HepG2 (cell line): ENCODE results near the gene HTRA1. TPM values are rescaled to one million over a fixed set of nuclear protein-coding genes. Genes with fewer than 3 reads are reported as not detected.

Experiments used
- ATAC-seq: fragments of 200-7000 bp; cut with Tn5 transposase; 3 replicates; pipeline ENCODE4 v1.9.1; 2020; ENCODE audit warnings: mild to moderate bottlenecking, moderate library complexity
- BruUV-seq: library from RNA; stranded (reverse); fragments of 400-500 nt; replicated peaks from 2 replicates; lab custom pipeline; 2021; lab: Mats Ljungman, UMichigan
- CTCF ChIA-PET: fragments of 300-600 bp; formaldehyde crosslinking; extraction: SDS; loops from one replicate; lab custom pipeline; 2021; ENCODE audit warnings: low total read pairs, inconsistent platforms, low intra/inter-chr PET ratio; lab: Yijun Ruan, JAX
- POLR2A ChIA-PET: fragments of 350-600 bp; sonication (Branson Sonifier 250); formaldehyde crosslinking; loops from one replicate; lab custom pipeline; 2020; ENCODE audit warnings: antibody characterized with exemption, inconsistent platforms; lab: Yijun Ruan, JAX
- DNase-seq: peaks from one replicate; pipeline ENCODE4 v3.0.0-alpha.2; 2015; ENCODE audit warnings: low spot score
- FAIRE-seq: peaks from 3 replicates; lab custom pipeline; 2011; peaks lifted over from hg19 to GRCh38; lab: Jason Lieb, UNC
- H2AFZ ChIP-seq: one replicate; pipeline ENCODE4 v1.6.1; 2011; ENCODE audit warnings: low read length, inconsistent platforms
- H3K27ac ChIP-seq: fragments of 300-600 bp; 3 replicates; pipeline ENCODE4 v1.8.0; 2011; ENCODE audit warnings: mixed run types, mild to moderate bottlenecking, mixed read lengths, low read length, inconsistent platforms; ENCODE audit not compliant: insufficient read depth; ENCODE audit errors: extremely low read length
- H3K27me3 ChIP-seq, 2 experiments: fragments of 200-600 bp in 1 of 2; 2 replicates in 1 of 2; 3 replicates in 1 of 2; pipeline versions ENCODE4 v1.6.0 to v1.8.0; 2011; ENCODE audit warnings: low read length in 2 of 2, mild to moderate bottlenecking in 2 of 2, moderate library complexity in 2 of 2, inconsistent platforms in 1 of 2; ENCODE audit not compliant: insufficient read depth in 2 of 2, control insufficient read depth in 1 of 2
- H3K36me3 ChIP-seq, 2 experiments: fragments of 200-600 bp in 1 of 2; replicated peaks in 1 of 2; 2 replicates in 1 of 2; 3 replicates in 1 of 2; pipeline versions ENCODE4 v1.5.1 to v1.8.0; 2011; ENCODE audit warnings: low read length in 2 of 2, inconsistent platforms in 1 of 2; ENCODE audit not compliant: insufficient read depth in 2 of 2, control insufficient read depth in 1 of 2
- H3K4me1 ChIP-seq: 2 replicates; pipeline ENCODE4 v1.5.1; 2012; ENCODE audit warnings: low read length, inconsistent platforms; ENCODE audit not compliant: insufficient read depth
- H3K4me2 ChIP-seq: 2 replicates; pipeline ENCODE4 v1.6.0; 2011; ENCODE audit warnings: low read depth, low read length, inconsistent platforms
- H3K4me3 ChIP-seq, 3 experiments: fragments of 200-600 bp in 1 of 3; sonication (generic), shearing (Covaris generic) in 1 of 3; replicated peaks in 1 of 3; 2 replicates each; pipeline ENCODE4 v1.5.1; 2011 to 2016; ENCODE audit warnings: low read length in 3 of 3, inconsistent platforms in 2 of 3, low read depth in 2 of 3, mild to moderate bottlenecking in 2 of 3, control low read depth in 1 of 3, mixed read lengths in 1 of 3; ENCODE audit not compliant: insufficient read depth in 1 of 3
- H3K79me2 ChIP-seq: one replicate; pipeline ENCODE4 v1.6.1; 2011; ENCODE audit warnings: low read length, inconsistent platforms; ENCODE audit not compliant: insufficient read depth
- H3K9ac ChIP-seq: 2 replicates; pipeline ENCODE4 v1.6.0; 2011; ENCODE audit warnings: mild to moderate bottlenecking, low read depth, low read length, inconsistent platforms; ENCODE audit not compliant: insufficient read depth
- H3K9me3 ChIP-seq: 2 replicates; pipeline ENCODE4 v1.5.1; 2012; ENCODE audit warnings: mild to moderate bottlenecking, low read length
- H4K20me1 ChIP-seq: 2 replicates; pipeline ENCODE4 v1.6.0; 2011; ENCODE audit warnings: inconsistent platforms, mild to moderate bottlenecking, low read length, moderate library complexity; ENCODE audit not compliant: insufficient read depth
- FIP1L1 ChIP-seq: fragments of 200-400 bp; formaldehyde crosslinking; IDR thresholded peaks from 2 replicates; pipeline ENCODE4 v1.6.1; 2018; ENCODE audit warnings: low read depth, mild to moderate bottlenecking, low read length, moderate library complexity, borderline replicate concordance; ENCODE audit not compliant: insufficient read depth
- GFI1 ChIP-seq: sonication (generic); formaldehyde crosslinking; IDR thresholded peaks from 2 replicates; pipeline ENCODE4 v1.5.0; 2020; ENCODE audit warnings: missing genetic modification reagents, mild to moderate bottlenecking, borderline replicate concordance
- KLF15 ChIP-seq: sonication (generic); formaldehyde crosslinking; IDR thresholded peaks from 2 replicates; pipeline ENCODE4 v1.8.1; 2023; ENCODE audit warnings: borderline replicate concordance, mild to moderate bottlenecking, inconsistent platforms, missing genetic modification reagents, mixed read lengths
- NR1H2 ChIP-seq: sonication (generic); formaldehyde crosslinking; IDR thresholded peaks from 2 replicates; pipeline ENCODE4 v1.8.1; 2022; ENCODE audit warnings: low read depth, missing genetic modification reagents, borderline replicate concordance
- RBM39 ChIP-seq: fragments of 200-400 bp; formaldehyde crosslinking; IDR thresholded peaks from one replicate; pipeline ENCODE4 v1.6.1; 2018; ENCODE audit warnings: antibody characterized with exemption, mild to moderate bottlenecking, low read depth, low read length; ENCODE audit not compliant: poor library complexity, severe bottlenecking
- SOX13 ChIP-seq, 3 experiments: fragments of 450-650 bp in 1 of 3; sonication (generic) in 1 of 3; formaldehyde crosslinking in 1 of 3; IDR thresholded peaks in 2 of 3; conservative IDR thresholded peaks in 1 of 3; 2 replicates each; pipeline versions ENCODE4 v1.5.0 to v1.6.1; 2016 to 2020; ENCODE audit warnings: antibody characterized with exemption in 1 of 3, mild to moderate bottlenecking in 1 of 3, missing compliant biosample characterization in 1 of 3, missing genetic modification reagents in 1 of 3, moderate library complexity in 1 of 3
- ZNF333 ChIP-seq: sonication (generic); formaldehyde crosslinking; IDR thresholded peaks from 2 replicates; pipeline ENCODE4 v1.4.0; 2020; ENCODE audit warnings: mild to moderate bottlenecking, missing genetic modification reagents, borderline replicate concordance
- ZNF777 ChIP-seq: sonication (generic); formaldehyde crosslinking; IDR thresholded peaks from 2 replicates; pipeline ENCODE4 v1.4.0; 2020; ENCODE audit warnings: missing genetic modification reagents
- WGBS: methylation state at CpG from one replicate; pipeline ENCODE4 v1.1.6; 2017; ENCODE audit warnings: low lambda C conversion rate; 5-methylcytosine and 5-hydroxymethylcytosine counted together
- in situ Hi-C: cut with HindIII; loops from 2 replicates; pipeline ENCODE4 v1.10.0; 2017; ENCODE audit warnings: low pct_unique_long_range_greater_than_20kb; ENCODE audit not compliant: extremely low pct_ligation_motif_present
- intact Hi-C: fragments of 100-400 bp; cut with micrococcal nuclease; formaldehyde crosslinking; loops from one replicate; pipeline ENCODE4 v1.10.0; 2022; ENCODE audit not compliant: unreplicated experiment
- polyA plus RNA-seq, 8 experiments: library from polyadenylated mRNA; depleted of rRNA in 3 of 8; stranded (reverse) in 7 of 8; unstranded in 1 of 8; fragments of >200 nt; fragmentation: Illumina TruSeq in 4 of 8; extraction: Trizol in 4 of 8; gene quantifications; 2 replicates each; pipeline versions ENCODE4 v1.2.1 to v1.2.3, GENCODE V29; 2011 to 2016; ENCODE audit warnings: low read depth in 4 of 8, missing spikeins in 1 of 8, mixed read lengths in 1 of 8; ENCODE audit not compliant: insufficient read depth in 1 of 8
- total RNA-seq, 5 experiments: library from RNA; depleted of rRNA; stranded (reverse); fragments of >200 nt; fragmentation: Illumina TruSeq; extraction: Trizol; gene quantifications; 2 replicates each; pipeline ENCODE4 v1.2.3, GENCODE V29; 2016; ENCODE audit warnings: low read depth in 1 of 5
- TF ChIP-seq, protein P1 (sequence below): IDR thresholded peaks from 2 replicates; pipeline ENCODE4 v1.6.1; 2016; ENCODE audit warnings: low read depth
- TF ChIP-seq, protein P2 (sequence below): conservative IDR thresholded peaks from 2 replicates; pipeline ENCODE4 v1.6.1; 2018; ENCODE audit warnings: missing genetic modification reagents

HTRA1 gene
- total and polyA plus RNA-seq, 2 of the 13 experiments (the other 11 are each of a cell fraction or from before 2014, with no cell fraction given): 0.11 to 0.40 TPM

DNA sequence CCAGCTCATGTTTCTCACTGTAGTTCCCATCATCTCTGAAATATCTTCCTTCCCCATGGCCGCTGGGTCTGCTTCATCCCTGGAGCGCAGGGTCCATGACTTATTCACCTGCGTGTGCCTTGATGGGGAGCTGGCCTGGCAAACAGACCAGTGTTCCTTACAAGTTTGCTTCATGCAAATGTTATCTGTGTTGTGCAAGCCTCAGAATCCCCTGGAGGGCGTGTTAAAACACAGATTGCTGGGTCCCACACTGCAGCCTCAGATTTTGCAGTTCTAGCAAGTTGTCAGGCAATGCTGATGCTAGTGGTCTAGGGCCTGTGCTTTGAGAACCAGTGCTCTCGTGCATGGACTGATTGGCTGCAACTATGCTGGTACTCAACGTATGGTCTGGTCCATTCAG is 92.0 kb downstream of the HTRA1 start (continued):
- TF ChIP-seq, protein P1, sequence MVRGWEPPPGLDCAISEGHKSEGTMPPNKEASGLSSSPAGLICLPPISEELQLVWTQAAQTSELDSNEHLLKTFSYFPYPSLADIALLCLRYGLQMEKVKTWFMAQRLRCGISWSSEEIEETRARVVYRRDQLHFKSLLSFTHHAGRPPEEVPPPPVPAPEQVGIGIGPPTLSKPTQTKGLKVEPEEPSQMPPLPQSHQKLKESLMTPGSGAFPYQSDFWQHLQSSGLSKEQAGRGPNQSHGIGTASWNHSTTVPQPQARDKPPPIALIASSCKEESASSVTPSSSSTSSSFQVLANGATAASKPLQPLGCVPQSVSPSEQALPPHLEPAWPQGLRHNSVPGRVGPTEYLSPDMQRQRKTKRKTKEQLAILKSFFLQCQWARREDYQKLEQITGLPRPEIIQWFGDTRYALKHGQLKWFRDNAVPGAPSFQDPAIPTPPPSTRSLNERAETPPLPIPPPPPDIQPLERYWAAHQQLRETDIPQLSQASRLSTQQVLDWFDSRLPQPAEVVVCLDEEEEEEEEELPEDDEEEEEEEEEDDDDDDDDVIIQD: no peak
- no peak for TF ChIP-seq GFI1 (CRISPR knock-in tag)
- TF ChIP-seq SOX13 (IDR thresholded peaks at IDR 0.05): no peak
- no peak for TF ChIP-seq SOX13 (CRISPR knock-in tag; conservative IDR thresholded peaks at IDR 0.05 in 1 of 2, IDR thresholded peaks at IDR 0.05 in 1 of 2)
- TF ChIP-seq FIP1L1: no peak
- no peak for TF ChIP-seq KLF15 (CRISPR knock-in tag)
- no peak for TF ChIP-seq NR1H2 (CRISPR knock-in tag)
- TF ChIP-seq ZNF777 (CRISPR knock-in tag): no peak
- no peak for TF ChIP-seq RBM39

DNA sequence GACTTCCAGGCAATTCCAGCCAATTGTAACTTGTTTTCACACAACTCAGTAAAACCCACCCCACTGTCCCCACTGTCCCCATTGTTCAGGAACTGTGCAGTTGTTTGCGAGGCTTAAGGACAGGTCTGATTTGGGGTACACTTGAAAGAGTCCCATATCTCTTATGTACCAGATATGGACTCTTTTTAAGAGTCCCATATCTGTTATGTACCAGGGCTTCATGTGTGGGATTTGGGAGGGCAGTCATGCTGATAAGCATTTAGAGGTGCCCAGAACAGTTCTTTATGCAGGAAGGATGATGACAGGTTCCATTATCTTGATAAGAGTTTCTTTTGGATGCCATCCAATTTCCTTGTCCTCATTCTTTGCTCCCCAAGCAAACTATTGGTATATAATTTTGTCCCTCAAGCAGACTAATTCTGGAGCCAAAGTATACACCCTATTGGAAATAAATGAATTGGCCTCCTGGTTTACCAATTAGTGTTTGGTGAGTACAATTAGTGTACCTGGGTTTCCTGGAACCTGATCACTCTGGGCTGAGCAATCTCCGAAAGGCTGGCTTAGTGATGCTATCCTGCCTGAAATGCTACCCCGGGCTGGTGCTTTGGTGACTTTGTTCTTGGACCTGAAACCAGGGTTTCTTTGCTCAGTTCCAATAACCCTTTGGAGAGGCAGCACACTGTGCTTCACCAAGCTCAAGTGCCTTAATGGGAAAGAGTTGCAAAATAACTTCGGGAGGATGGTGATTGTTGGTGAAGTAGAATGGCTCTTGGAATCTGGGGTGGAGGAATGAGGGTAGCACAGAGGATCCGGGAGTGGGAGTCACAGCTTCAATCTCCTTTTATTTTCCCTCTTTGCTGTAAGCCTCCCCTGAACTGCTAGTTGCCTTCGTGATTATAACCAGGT is 93.0 kb downstream of the HTRA1 start:
- Histone ChIP-seq H2AFZ (no peak overlapping the region), H3K36me3 (no peaks in the 10 kb centered on the region), H3K9me3 (no peaks in the 10 kb centered on the region), H3K79me2 (no peaks in the 10 kb centered on the region), H3K4me1 (no peaks in the 10 kb centered on the region), H3K27ac (no peak overlapping the region), H3K9ac (no peak overlapping the region), H3K4me3 (no peak overlapping the region), H3K4me2 (no peak overlapping the region), H3K27me3 (peaks cover 0 to 6% of the 10 kb centered on the region in 2 experiments; a peak in 2 of 5 replicates), H4K20me1 (no peaks in the 10 kb centered on the region)
- POLR2A ChIA-PET: no interaction called here
- CTCF ChIA-PET: no interaction called here
- ATAC-seq: no peak
- TF ChIP-seq ZNF333 (CRISPR knock-in tag): no peak
- TF ChIP-seq, protein P2, sequence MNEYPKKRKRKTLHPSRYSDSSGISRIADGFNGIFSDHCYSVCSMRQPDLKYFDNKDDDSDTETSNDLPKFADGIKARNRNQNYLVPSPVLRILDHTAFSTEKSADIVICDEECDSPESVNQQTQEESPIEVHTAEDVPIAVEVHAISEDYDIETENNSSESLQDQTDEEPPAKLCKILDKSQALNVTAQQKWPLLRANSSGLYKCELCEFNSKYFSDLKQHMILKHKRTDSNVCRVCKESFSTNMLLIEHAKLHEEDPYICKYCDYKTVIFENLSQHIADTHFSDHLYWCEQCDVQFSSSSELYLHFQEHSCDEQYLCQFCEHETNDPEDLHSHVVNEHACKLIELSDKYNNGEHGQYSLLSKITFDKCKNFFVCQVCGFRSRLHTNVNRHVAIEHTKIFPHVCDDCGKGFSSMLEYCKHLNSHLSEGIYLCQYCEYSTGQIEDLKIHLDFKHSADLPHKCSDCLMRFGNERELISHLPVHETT (CRISPR knock-in tag): no peak
- WGBS: 24% methylated on average over 6 of the region's 6 CpGs
- no peak for FAIRE-seq
- no TSS peak for BruUV-seq
- in situ Hi-C loops (no loop called here), intact Hi-C loops (no loop called here)
- DNase-seq: no peak
